B cell (primary cell): ENCODE results near the gene TADA1. TPM values are rescaled to one million over a fixed set of nuclear protein-coding genes. Genes with fewer than 3 reads are reported as not detected.

Experiments
- ATAC-seq: fragments of 200-7000 bp; cut with Tn5 transposase; one replicate; pipeline ENCODE4 v1.10.0; 2021; ENCODE audit warnings: low read depth, mild to moderate bottlenecking, moderate number of reproducible peaks, moderate library complexity
- CTCF ChIA-PET: fragments of 350-600 bp; sonication (Branson Sonifier 250); formaldehyde crosslinking; loops from one replicate; lab custom pipeline; 2021; ENCODE audit warnings: antibody characterized with exemption, inconsistent platforms; lab: Charles Lee
- POLR2A ChIA-PET: fragments of 350-600 bp; sonication (Branson Sonifier 250); formaldehyde crosslinking; loops from one replicate; lab custom pipeline; 2021; ENCODE audit warnings: antibody characterized with exemption; lab: Charles Lee
- DNase-seq: peaks from one replicate; pipeline ENCODE4 v3.0.0; 2013
- H2AFZ ChIP-seq: 2 replicates; pipeline ENCODE4 v1.6.1; 2012; ENCODE audit warnings: mild to moderate bottlenecking, low read depth, low read length; ENCODE audit not compliant: insufficient read depth, poor library complexity, severe bottlenecking
- H3K27ac ChIP-seq, 2 donors: 1 replicate in 1 of 2; 2 replicates in 1 of 2; pipeline ENCODE4 v1.5.1; 2012 to 2013; ENCODE audit warnings: low read length in 2 of 2, mild to moderate bottlenecking in 2 of 2, moderate library complexity in 1 of 2
- H3K27me3 ChIP-seq, 4 experiments: fragments of 200-600 bp in 1 of 4; sonication (generic) in 1 of 4; replicated peaks in 1 of 4; 1 replicate in 2 of 4; 2 replicates in 2 of 4; pipeline versions ENCODE4 v1.6.1 to v1.7.0; 2013 to 2016; ENCODE audit warnings: low read length in 3 of 4, mild to moderate bottlenecking in 2 of 4, mixed read lengths in 1 of 4, moderate library complexity in 1 of 4; ENCODE audit not compliant: insufficient read depth in 4 of 4, control insufficient read depth in 3 of 4; ENCODE audit errors: control extremely low read depth in 1 of 4
- H3K36me3 ChIP-seq, 2 experiments: replicated peaks in 1 of 2; 1 replicate in 1 of 2; 2 replicates in 1 of 2; pipeline versions ENCODE4 v1.6.1 to v1.7.1; 2013; ENCODE audit warnings: low read length in 1 of 2; ENCODE audit not compliant: insufficient read depth in 2 of 2, control insufficient read depth in 1 of 2; ENCODE audit errors: control extremely low read depth in 1 of 2, extremely low read depth in 1 of 2
- H3K4me1 ChIP-seq, 2 donors: fragments of 200-600 bp in 1 of 2; sonication (generic) in 1 of 2; 1 replicate in 1 of 2; 2 replicates in 1 of 2; pipeline versions ENCODE4 v1.5.1 to v1.6.1; 2013 to 2017; ENCODE audit warnings: low read length in 2 of 2; ENCODE audit not compliant: control insufficient read depth in 2 of 2, insufficient read depth in 2 of 2
- H3K4me2 ChIP-seq: replicated peaks from 2 replicates; pipeline ENCODE3; 2012; ENCODE audit warnings: mild to moderate bottlenecking, low read depth, low read length; ENCODE audit not compliant: poor library complexity, severe bottlenecking
- H3K4me3 ChIP-seq, 5 experiments: fragments of 200-600 bp in 1 of 5; sonication (generic) in 1 of 5; 1 replicate in 3 of 5; 2 replicates in 2 of 5; pipeline versions ENCODE4 v1.5.1 to v1.7.0; 2011 to 2016; ENCODE audit warnings: low read length in 4 of 5, mild to moderate bottlenecking in 4 of 5, low read depth in 2 of 5, control low read depth in 1 of 5, moderate library complexity in 1 of 5; ENCODE audit not compliant: insufficient read depth in 1 of 5; ENCODE audit errors: control extremely low read depth in 1 of 5, extremely low read depth in 1 of 5
- H3K79me2 ChIP-seq: fragments of 200-600 bp; sonication (generic); one replicate; pipeline ENCODE4 v1.6.0; 2016; ENCODE audit warnings: low read length; ENCODE audit not compliant: control insufficient read depth, insufficient read depth
- H3K9ac ChIP-seq: fragments of 200-600 bp; sonication (generic); 2 replicates; pipeline ENCODE4 v1.6.1; 2017; ENCODE audit warnings: mild to moderate bottlenecking, low read length, moderate library complexity
- H3K9me3 ChIP-seq, 3 donors: one replicate each; pipeline versions ENCODE4 v1.6.1 to v1.7.1; 2013; ENCODE audit warnings: low read length in 2 of 3; ENCODE audit not compliant: control insufficient read depth in 2 of 3, insufficient read depth in 1 of 3; ENCODE audit errors: control extremely low read depth in 1 of 3
- H4K20me1 ChIP-seq: 2 replicates; pipeline ENCODE4 v1.6.0; 2012; ENCODE audit warnings: mild to moderate bottlenecking, low read length; ENCODE audit not compliant: insufficient read depth, control insufficient read depth, poor library complexity, severe bottlenecking
- H3K27ac Mint-ChIP-seq: one replicate; pipeline ENCODE4 v1.8.0; 2021; ENCODE audit warnings: mixed read lengths
- H3K27me3 Mint-ChIP-seq: one replicate; pipeline ENCODE4 v1.8.0; 2021; ENCODE audit warnings: mixed read lengths
- H3K4me1 Mint-ChIP-seq: one replicate; pipeline ENCODE4 v1.8.0; 2021; ENCODE audit warnings: mixed read lengths
- H3K4me3 Mint-ChIP-seq: one replicate; pipeline ENCODE4 v1.8.0; 2021; ENCODE audit warnings: mixed read lengths
- H3K9me3 Mint-ChIP-seq: one replicate; pipeline ENCODE4 v1.8.0; 2022; ENCODE audit warnings: mixed read lengths; ENCODE audit not compliant: insufficient read depth
- EZH2 ChIP-seq: IDR thresholded peaks from 2 replicates; pipeline ENCODE4 v1.6.1; 2012; ENCODE audit warnings: borderline replicate concordance, low read depth, mild to moderate bottlenecking, moderate library complexity, low read length; ENCODE audit not compliant: insufficient read depth, poor library complexity, severe bottlenecking
- WGBS: methylation state at CpG from one replicate; pipeline ENCODE4 v1.1.5; 2013; ENCODE audit warnings: missing lambda C conversion rate; ENCODE audit not compliant: insufficient coverage; 5-methylcytosine and 5-hydroxymethylcytosine counted together
- intact Hi-C: fragments of 100-400 bp; cut with micrococcal nuclease; formaldehyde crosslinking; loops from one replicate; pipeline ENCODE4 v1.10.0; 2022
- polyA plus RNA-seq: library from polyadenylated mRNA; depleted of rRNA; stranded (reverse); fragments of >200 nt; gene quantifications from 2 replicates; pipeline ENCODE4 v1.2.3, GENCODE V29; 2012
- total RNA-seq, 2 donors: library from RNA; stranded (reverse); fragments of 120-200 nt in 1 of 2; gene quantifications; 1 replicate in 1 of 2; 2 replicates in 1 of 2; pipeline versions ENCODE4 v1.2.3 to v1.2.4, GENCODE V29; 2013 to 2022
- TF ChIP-seq, protein P1 (sequence below): fragments of 200-600 bp; IDR thresholded peaks from one replicate; pipeline ENCODE4 v1.8.0; 2022; ENCODE audit warnings: antibody characterized with exemption, mild to moderate bottlenecking

TADA1 gene
- total and polyA plus RNA-seq, 2 donors (not counting 1 experiment from before 2014, with no cell fraction given), result 12.0 to 12.9 TPM

DNA sequence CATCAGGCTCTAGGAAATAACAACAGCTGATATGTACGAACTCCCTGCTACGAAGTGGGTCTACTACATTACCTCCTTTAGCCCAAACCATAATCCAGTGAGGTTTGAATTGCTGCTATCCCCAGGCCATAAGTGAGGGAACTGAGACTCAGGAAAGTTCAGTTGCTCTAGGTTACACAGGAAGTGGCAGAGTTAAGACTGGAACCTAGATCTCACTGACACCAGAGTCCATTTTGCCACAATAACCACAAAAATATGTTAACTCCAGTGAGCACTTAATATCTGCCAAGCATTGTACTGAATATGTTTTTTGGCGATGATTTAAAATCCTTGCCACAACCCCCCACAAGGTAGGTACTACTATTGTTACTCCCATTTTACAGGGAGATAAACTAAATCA is 8.9 kb upstream of the TADA1 start:
- no peak overlapping the region for H3K9ac ChIP-seq
- no peak overlapping the region for H3K27ac ChIP-seq
- ATAC-seq, result no peak
- Mint-ChIP-seq H3K9me3 (no peaks in the 10 kb centered on the region), H3K27ac (no peak overlapping the region), H3K27me3 (peaks cover 35% of the 10 kb centered on the region), H3K4me3 (no peak overlapping the region), H3K4me1 (peaks cover 10% of the 10 kb centered on the region)
- TF ChIP-seq, protein P1, sequence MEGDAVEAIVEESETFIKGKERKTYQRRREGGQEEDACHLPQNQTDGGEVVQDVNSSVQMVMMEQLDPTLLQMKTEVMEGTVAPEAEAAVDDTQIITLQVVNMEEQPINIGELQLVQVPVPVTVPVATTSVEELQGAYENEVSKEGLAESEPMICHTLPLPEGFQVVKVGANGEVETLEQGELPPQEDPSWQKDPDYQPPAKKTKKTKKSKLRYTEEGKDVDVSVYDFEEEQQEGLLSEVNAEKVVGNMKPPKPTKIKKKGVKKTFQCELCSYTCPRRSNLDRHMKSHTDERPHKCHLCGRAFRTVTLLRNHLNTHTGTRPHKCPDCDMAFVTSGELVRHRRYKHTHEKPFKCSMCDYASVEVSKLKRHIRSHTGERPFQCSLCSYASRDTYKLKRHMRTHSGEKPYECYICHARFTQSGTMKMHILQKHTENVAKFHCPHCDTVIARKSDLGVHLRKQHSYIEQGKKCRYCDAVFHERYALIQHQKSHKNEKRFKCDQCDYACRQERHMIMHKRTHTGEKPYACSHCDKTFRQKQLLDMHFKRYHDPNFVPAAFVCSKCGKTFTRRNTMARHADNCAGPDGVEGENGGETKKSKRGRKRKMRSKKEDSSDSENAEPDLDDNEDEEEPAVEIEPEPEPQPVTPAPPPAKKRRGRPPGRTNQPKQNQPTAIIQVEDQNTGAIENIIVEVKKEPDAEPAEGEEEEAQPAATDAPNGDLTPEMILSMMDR, result no peak
- no peak for TF ChIP-seq EZH2
- no peaks in the 10 kb centered on the region for H3K79me2 ChIP-seq
- H4K20me1 ChIP-seq, result no peaks in the 10 kb centered on the region
- whole genome bisulfite sequencing, result no CpG with 5 or more reads among the region's 3 CpGs
- POLR2A ChIA-PET, result no interaction called here
- no peak for DNase-seq
- intact Hi-C loops, result no loop called here
- no peak overlapping the region for H2AFZ ChIP-seq
- H3K9me3 ChIP-seq, result peaks cover 0 to 9% (median 0%) of the 10 kb centered on the region in 3 donors
- CTCF ChIA-PET, result interaction anchor here (4.8 kb wide), 1 partner anchor 174 kb away, joined by 41 read pairs; no protein-coding TSS in a partner anchor
- peaks cover 14 to 18% of the 10 kb centered on the region in 2 donors for H3K4me1 ChIP-seq
- peaks cover 0 to 35% (median 25%) of the 10 kb centered on the region in 4 experiments for H3K27me3 ChIP-seq
- H3K36me3 ChIP-seq, result no peaks in the 10 kb centered on the region
- H3K4me2 ChIP-seq, result no peak overlapping the region
- no peak overlapping the region for H3K4me3 ChIP-seq

DNA sequence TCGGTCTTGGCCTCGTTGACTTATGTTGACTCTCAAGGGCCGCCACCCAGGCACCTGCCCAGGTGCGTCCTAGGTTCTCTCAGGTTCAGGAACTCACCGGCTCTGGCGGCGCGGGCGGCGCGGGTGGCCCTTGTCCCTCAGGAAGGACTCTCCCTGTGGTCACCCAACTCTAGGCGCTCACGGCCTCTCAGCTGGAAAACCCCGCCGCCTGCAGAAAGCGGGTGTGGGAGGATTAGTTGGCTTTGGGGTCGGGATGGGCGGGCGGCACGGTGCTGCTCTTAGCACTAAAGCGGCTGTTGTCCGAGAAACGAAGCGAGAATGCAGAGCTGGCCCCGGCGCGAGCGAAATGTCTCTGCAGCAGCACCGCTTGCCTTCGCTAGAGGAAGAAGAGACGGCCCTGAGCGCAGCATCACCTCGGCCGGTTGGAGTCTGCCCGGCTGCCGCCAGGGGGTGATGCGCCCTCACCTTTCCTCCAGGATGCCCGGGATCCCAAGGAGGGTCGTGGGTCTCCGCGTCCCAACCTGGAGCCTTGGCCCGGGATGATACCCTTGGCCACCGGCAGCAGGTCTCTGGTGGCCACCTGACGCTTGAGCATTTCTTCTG is 8.1 kb upstream of the TADA1 start:
- H3K4me3 Mint-ChIP-seq, result no peak overlapping the region
- ChIA-PET CTCF (interaction anchor here (2.0 to 4.8 kb wide), 2 partner anchors 26 to 175 kb away, joined by 10 to 41 read pairs; no protein-coding TSS in a partner anchor), POLR2A (no interaction called here)
- no peaks in the 10 kb centered on the region for H3K36me3 ChIP-seq
- H3K9me3 ChIP-seq, result peaks cover 0 to 9% (median 0%) of the 10 kb centered on the region in 3 donors
- H3K27ac ChIP-seq, result no peak overlapping the region
- no peak for TF ChIP-seq EZH2
- TF ChIP-seq, protein P1, result peak; percentile 69
- intact Hi-C loops, result no loop called here
- H2AFZ ChIP-seq, result peak overlapping the region; percentile 39
- H3K4me1 ChIP-seq, result peaks cover 14 to 18% of the 10 kb centered on the region in 2 donors
- no peaks in the 10 kb centered on the region for H3K79me2 ChIP-seq
- H3K4me2 ChIP-seq, result peak overlapping the region; percentile 54
- H3K9me3 Mint-ChIP-seq, result no peaks in the 10 kb centered on the region
- H3K9ac ChIP-seq, result no peak overlapping the region
- H3K27me3 Mint-ChIP-seq, result peaks cover 34% of the 10 kb centered on the region
- H3K27ac Mint-ChIP-seq, result no peak overlapping the region
- peak; percentile 63 for ATAC-seq
- peaks cover 0 to 35% (median 25%) of the 10 kb centered on the region in 4 experiments for H3K27me3 ChIP-seq
- H4K20me1 ChIP-seq, result no peaks in the 10 kb centered on the region
- peak; percentile 56 for DNase-seq
- 20% methylated on average over 44 of the region's 44 CpGs for WGBS
- H3K4me1 Mint-ChIP-seq, result peaks cover 10% of the 10 kb centered on the region
- peak overlapping the region in 1 of 5 experiments; percentile 1 for H3K4me3 ChIP-seq
